Suppressor macrophage treated with lipopolysaccharide for 4 hours (primary cell): Measurements from ENCODE around the gene THRB.

Experiments
- DNase-seq: peaks from one replicate; pipeline ENCODE4 v3.0.0-alpha.2; 2020

THRB gene

DNA sequence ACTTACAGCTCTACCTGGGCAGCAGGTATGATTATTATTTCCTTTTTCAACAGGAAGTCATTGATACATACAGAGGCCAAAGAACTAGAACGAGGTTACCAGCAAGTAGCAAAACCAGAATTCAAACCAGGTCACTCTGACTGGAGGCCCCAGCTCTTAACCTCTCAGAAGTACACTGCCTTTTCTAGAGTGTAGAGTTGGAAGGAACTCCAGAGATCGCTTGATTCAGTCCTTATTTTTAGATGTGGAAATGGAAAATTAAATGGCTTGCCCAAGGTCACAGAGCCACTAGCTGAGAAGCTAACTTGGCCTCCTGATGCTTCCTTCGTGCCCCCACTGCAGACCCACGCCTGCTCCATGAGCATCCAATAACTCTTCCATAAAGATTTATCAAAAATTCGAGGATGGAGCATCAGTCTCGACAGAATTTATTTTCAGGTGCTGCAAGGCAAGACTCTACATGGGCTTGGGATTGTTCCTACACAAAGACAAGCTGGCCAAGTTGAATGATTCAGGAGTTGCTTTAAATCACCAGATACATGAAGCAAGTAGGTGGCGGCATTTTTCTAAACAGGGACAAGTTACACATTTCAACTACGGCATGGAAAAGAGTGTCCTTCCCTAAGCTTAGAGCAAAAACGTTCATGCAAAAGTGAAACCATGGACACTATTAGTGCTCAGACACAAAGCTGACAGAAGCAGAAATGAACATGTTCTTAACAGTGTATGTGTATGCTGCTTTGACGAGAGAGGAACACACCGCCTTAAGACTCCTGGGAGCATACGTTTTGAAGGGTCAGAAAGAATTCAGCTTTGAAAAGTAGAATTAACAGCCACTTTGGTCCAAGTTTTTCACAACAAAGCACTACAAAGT, 235.7 kb downstream of the THRB start:
- no peak for DNase-seq

DNA sequence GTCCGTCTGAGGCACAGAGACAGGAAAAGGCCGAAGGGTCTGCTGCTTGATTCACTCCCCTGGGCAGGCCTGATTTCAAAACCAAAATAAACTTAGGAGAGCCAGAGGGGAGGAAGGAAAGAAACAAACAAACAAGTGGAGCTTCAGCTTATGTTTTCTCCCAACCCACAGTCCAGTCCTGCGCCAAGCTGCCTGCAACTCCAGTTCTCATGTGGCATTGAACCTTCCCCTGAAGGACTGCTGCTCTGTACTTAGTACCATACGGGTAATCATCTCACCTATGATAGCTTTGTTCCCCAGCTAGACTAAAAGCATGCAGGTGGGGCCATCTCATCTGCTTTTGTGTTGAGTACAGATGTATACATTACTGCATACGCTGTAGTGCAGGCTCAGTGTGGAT, 236.4 kb downstream of the THRB start:
- no peak for DNase-seq

DNA sequence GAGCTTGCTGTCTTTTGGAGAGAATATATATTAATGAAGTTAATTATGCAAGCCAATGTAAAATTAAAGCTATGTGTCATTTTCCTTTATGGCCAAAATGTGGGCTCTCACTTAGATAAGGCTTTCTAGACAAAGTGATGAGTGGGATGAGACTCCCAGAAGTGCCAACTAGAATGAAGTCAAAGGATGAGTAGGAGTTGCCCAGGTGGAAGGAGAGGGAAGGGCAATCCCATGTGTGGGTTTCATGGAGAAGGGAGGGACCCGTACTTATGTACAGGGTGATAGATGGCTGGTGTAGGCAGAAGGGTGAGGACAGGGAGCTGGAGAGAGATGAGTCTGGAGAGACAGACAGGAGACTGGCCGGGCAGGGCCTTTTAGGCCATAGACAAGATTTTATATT, 239.2 kb downstream of the THRB start:
- DNase-seq: no peak

DNA sequence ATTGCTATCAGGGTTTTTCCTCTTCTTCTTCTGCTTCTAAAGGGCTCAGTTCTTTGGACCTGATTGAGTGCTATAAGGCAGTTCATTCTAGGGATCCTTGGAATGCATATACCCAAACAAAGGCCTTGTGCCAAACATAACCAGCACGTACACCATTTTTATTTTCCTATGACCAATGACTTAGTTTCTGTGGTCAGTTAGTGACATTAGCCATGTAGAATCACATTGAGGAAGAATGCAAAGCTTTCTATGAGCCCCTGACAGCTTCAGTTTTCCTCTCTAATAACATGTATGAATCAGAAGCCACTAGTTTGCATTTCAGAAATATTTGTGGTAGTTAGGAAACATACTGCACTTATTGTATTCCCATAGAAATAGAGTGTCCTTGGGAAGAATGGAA, 240.0 kb downstream of the THRB start:
- no peak for DNase-seq

DNA sequence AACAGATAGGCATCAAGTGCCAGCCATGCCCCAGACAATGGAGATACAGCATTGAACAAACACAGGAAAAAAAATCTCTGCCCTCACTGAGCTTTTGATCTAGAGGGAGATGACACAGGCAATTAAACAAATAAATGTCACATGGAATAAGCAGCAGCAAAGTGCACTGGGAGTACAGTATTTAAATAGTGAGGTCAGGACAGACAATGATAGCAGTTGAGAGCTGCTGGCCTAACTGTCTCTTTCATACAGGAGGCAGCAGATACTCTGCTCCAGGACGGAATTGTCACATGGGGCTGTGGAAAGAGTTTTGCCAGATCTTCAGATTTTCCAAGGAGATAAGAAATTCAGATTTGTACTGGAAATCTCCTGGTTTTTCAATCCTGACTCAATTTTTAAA, 241.3 kb downstream of the THRB start:
- no peak for DNase-seq

DNA sequence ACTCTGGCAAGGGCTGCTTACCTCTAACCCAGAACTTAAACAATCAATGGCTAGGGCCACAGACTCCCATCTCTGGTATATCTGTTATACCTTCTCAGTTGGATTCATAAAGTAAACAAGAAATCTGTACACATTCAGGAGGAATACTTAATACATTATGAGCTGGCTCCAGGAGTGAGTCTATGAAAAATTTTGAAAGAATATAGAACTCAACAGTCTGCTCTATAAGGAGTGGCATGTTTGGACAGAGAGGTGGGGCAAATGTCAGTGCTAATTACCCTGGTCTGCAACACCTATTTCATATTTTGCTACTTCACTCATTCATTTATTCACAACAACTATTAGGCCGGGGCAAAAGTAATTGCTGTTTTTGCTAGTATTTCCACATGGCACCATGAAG, 245.1 kb downstream of the THRB start:
- no peak for DNase-seq

DNA sequence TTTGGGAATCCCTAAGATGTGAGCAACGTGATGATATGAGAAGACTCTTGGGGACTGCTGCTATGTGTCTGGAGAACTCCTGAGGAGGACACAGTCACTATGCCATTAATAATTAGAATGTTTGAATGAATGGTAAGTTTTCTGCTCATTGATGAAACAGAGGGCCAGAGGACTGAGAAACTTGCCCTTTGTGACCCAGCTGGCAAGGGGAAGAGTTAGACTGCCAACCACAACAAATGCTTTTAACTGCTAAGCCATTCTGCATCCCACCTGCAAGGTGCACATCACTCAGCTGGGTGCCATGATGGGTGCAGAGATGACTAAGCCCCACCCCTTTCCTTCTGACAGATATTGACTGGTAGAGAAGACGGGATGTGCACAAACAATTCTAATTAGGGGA, 249.6 kb downstream of the THRB start:
- DNase-seq: no peak

DNA sequence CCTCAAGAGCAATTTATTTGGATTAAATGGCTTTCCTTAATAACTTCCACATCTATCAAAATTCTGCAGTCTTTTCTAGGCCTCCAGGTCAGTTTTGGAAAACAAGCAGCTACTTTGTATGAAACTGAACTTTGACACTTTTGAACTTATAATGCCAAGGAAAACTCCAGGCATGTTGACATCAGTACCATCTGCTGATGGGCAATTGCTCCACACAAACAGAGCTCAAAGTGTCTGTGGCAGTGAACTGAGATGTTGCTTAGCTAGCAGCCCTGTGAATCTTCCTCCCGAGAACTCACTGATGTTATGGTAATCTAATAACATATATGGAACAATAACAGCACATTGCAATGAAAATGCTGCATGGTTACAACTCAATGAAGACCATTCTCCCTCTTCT, 250.2 kb downstream of the THRB start:
- no peak for DNase-seq

DNA sequence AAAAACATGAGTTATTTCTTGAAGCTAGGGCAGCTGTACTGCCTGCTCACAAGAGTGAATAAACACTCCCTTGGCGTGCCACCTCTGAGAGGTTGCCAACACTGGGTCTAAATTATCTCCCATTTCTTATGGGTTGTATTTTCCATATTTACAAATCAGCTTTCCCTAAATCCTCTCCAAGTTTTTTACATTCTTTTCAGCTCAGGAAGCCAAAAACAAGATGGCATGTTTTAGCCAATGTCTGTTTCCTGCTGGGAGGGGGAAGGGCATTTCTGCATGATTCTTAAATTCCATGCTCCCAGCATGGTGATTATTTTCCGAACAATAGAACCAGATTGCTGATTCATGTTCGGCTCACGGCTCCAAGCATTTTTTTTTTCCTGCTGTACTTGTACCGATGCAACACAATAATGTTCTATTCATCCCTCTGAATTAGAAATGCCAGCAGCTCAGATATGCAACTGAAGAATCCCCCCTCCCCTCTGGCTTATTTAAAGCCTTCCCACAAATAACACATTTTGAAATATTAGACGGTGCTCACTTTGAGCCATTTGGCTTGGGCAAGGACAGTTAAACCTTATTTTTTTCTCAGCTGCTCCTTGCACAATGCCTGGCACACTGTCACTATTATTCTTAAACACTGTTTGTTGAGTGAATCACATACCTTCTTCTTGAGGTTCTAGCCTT, 252.5 kb downstream of the THRB start:
- DNase-seq: no peak

DNA sequence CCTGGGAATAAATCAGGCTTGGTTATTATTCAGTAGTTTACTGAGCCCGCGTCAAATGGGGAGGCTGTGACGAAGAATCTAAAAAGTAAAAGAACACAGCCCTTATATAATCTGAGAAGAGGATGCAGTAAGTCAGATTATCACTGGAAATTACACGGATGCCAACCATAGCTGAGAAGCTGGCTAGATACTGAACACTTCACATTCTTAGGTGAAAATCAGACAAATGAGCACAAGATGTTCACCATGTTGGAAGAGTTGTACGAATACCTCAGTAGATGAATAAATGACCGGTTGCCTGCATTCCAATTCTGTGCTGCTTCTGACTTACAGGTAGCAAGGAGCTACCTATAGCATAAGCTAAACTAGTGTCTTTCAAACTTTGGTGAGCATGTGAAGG, 254.3 kb downstream of the THRB start:
- no peak for DNase-seq

DNA sequence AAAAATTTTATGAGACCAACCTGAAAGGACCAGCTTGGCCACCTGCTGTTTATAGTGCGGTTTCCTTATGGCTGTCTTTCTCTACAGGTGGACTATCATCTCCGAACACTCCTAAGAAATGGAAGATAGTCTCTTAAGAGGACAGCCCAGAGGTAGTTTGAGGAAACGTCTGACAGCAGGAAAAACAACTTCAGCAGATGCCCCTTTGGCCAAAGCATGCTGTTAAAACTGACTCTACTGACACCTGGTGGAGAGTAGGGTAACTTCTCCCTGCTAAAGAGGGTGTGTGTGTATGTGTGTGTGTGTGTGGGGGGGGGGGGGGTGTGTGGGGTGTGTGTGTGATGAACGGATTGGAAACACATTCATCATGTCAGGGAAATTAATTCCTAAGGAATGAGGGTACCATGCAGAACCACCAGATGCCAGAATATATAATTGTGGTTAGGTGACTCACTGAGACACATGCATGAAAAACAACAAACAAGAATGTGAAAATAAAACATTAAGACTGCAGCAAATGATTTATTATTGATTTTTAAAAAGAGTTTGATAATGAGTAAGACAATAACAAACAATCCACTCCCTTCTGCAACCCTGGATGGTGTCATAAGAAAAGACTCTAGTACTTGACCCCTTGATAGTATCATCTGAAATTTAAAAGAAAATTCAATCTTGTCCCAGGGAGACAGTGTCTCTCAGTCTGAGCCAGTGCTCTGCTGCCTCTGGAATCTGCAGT, 256.5 kb downstream of the THRB start:
- DNase-seq: peak; percentile 60

DNA sequence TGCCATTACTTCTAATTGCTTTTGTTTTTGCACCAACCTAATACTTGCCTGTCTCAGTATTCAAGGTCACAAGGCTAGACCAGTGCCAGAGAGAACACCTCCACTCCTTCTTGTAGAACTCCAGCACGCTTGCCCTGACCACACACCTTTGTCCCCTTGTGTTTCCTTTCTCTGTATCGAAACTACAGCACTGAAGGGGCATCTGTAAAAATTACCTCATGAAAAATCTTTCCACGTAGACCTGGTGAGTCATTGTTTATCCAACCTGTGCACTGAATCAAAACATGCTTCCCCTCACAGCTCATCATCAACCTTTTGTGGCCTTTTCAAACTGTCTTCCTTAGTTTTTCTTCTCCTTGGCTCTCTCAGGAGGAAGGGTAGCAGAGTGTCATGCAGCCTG, 259.5 kb downstream of the THRB start:
- DNase-seq: no peak

DNA sequence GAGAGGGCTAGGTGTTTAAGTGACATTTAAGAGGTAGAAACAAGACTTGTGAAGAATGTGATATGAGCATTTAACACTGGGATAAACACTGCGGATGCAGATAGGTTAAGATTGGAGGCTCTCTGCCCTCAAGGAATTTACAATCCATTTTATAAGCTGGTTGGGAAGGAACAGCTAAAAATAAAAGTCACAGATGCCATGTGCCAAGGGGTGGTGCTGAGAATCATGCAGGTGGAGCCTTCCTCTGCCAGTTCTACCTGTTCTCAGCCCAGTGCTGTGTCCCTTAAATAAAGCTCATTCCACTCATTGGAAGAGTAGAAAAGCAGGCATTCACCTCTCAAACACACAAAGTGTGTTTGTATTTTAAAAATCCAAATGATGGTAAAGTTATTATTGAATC, 261.9 kb downstream of the THRB start:
- no peak for DNase-seq

DNA sequence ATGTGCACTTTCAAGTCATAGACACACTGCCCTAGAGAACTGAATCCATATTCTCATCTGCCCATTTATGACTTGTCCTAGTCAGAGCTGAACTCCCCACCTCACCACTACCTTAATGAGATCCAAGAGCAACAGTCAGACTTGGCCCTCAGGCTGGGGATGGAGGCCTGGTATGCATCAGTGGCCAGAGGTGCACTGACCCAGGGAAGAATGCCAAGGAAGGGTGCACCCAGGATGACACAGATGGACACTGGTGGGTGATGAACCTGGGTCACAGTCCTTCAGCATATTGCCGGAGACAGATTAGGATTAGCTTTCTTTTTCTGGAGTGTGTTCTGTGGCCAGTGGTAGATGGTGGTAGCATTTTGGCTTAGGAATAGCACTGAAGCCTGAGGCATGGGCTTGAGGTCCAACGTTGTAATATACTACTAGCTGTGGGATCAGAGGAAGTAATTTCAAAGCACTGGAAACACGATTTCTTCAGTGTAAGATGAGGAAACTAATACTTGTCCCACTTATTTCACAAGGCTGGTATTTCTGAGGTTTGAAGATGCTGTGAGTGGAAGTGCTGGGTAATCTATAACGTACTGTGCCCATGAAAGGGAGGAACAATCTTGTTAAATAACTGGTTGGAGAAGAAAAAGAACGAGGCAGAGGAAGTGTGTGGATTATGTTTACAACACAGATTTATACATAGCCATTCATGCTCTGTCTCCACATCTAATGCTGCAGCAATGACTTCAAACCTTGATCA, 265.0 kb downstream of the THRB start:
- DNase-seq: peak; percentile 15

DNA sequence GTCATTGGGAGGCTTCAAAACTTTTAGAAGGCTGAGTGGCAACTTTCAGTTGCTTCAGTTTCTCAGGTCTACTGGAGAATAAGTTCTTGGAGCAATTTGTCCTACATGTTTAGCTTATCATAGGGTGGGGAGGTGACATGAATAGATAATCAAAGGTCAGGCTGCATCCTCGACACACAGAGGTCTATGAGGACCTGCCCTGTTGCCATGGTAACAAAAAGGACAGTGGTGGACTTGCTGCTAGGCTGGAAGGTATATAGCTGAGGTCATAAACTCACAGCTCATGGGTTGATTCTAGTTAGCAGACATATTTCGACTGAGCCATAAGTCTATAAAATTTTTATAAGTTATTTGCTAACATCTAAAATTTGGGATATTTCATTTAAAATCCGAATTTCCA, 267.0 kb downstream of the THRB start:
- no peak for DNase-seq

DNA sequence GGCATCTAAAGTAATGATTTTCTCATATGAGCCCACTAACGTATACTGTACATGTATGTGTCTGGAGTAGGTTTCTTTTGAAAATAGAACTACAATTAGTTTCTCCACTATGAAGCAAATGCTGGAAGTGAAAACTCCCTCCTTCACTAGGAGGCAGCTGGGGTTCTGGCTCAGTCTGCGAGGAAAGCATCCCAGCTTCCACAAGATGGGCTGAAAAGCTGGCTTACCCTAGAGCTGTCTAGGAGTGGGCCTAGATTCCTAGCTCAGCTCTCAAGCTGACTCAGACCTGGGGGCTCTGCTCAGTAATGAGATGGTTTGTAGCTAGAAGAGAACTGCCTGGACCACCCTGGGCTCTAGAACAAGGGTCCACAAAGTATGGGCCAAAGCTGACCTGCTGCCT, 268.3 kb downstream of the THRB start:
- DNase-seq: no peak

DNA sequence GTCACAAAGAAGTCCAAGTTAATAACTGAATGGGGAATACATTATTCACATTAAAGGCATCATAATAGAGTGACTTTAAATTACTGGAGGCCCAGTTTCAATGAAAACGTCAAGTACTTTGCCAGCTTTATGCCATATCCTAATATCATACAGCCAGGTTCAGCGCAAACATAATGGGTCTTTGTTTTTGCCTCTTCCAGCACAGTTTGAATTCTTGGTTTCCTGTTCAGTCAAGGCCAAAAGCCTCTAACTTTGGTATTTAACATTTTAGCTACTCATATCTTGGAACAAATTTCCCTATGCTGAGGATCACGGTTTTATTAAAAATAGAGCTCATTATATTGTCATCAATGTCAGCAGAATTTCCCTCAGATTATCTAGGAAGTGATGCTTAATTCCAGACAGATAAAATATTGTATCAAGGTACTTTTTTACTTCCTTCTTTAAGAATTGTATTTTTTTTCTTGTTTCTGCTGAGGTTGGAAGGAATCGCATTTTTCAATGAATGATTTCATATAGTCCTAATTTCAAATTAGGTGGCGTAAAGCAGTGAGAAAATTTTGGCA, 269.2 kb downstream of the THRB start:
- DNase-seq: no peak

DNA sequence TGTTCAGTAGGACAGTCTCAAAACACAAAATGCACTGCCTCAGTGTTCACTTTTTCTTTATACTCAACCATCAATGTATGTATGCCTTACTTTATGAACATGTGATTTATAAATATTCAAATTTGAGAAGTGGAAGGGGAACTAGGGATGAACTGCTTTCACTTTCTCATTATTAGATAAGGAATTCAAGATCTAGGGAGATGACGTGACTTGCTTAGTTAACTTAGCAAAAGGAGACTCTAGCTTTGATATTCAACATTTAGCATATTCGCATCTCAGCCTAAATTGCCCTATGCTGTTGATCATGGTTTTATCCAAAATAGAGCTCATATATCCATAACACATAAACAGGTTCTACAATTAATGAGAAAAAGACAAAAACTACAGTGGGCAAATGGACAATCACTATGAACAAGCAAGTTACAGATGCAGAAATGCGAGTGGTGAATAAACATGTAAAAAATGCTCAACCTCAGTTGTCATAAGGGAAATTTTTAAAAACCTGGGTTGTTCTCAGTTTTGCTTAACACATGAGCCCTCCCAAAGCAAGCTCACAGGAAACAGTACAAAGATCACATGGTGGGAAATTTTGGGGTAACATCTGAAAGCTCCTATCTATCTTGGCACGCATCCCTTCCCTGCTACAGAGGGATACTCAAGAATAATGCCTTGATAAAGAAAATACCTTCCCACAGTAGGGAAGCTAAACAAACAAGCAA, 269.8 kb downstream of the THRB start:
- peak; percentile 9 for DNase-seq

DNA sequence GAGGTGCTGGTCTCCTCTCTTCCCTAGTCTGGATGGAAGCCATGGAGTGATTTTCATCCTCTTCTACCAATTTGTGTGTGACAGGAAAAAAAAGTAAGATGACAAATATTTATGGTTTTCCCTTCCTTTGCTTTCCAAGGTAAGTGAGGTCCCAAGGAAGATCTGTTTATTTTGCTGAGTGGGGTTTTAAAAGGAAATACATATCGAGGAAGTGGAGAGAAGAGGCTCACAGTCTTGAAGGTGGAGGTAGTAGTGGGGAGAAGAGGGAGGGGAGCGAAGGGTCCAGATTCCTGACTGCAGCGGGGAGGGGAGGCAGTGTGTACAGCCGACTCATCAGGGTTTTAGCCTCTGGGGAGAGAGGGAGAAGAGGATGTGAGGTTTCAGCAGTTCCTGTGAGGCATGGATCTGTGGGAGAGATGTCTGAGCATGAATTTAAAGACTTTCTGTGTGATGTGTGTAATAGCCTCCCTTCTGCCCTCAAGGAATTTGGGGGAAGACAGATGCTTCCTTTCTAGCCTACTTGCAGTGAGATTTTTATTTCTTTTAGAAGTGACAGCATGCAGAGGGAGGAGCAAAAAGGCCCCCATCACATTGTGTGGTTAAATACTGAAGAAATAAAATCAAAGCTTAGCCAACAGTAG, 272.4 kb downstream of the THRB start:
- no peak for DNase-seq

DNA sequence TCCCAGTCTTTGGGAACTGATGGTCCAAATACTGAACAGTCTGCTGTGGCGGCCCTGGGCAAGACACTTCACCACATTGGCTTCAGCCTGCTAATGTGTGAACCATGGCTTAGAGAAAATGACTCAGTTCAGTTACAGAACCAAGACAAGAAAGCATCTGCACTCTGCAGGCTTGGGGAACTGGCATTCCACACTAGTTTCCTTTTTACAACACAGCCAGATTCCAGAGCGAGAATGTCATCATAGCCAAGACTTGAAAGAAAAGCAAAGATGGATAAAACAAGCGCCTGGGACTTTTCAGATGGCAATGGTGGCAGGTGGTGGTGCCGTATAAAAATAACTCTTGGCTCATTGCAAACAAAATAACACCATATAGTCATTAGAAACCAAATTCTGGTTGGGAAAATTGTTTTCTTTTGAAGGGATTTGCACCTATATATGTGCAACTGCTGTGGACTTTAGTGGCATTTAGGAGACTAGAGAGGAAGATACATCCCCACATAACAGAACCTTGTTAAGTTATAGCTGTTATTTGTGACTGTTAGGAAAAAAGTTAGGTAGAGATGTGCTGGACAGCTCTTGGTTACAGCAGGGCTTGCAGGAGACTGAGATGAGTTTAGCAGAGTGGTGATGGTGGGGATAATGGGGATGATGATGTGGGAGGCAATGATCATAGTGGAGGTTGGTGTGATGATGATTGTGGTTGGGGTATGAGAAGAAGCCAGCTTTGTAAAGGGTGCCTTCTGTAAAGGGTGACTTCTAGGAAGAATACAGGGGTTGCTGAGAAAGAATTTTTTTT, 273.6 kb downstream of the THRB start:
- no peak for DNase-seq

DNA sequence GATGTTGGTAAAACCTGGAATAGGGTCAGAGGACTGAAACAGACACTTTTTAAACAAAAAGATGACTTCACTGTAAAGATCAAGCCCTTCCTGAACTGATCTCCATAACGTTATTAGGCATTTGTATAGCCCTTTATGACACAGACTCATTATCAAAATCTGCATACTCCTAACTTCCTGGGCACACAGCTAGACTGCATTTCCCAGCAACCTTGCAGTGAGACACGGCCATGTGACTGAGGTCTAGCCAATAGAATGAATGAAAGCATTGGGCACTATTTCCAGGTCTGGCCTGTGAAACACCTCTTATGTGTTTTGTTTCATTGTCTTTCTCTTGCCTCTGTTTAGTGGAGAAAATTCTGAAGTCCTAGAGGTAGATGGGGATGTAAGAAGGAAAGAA, 279.1 kb downstream of the THRB start:
- DNase-seq: no peak
